HepG2 (cell line): ENCODE results near the gene OTOP2. TPM values are rescaled to one million over a fixed set of nuclear protein-coding genes. Genes with fewer than 3 reads are reported as not detected.

Experiments used
- EZH2 ChIP-seq: conservative IDR thresholded peaks from 2 replicates; pipeline ENCODE4 v1.6.1; 2012; ENCODE audit warnings: mild to moderate bottlenecking, low read depth, low read length, moderate library complexity
- FOSL1 ChIP-seq: sonication (generic); formaldehyde crosslinking; IDR thresholded peaks from 2 replicates; pipeline ENCODE4 v1.9.0; 2021; ENCODE audit warnings: missing genetic modification reagents, borderline replicate concordance
- HDAC2 ChIP-seq: sonication (generic); formaldehyde crosslinking; IDR thresholded peaks from 2 replicates; pipeline ENCODE4 v1.4.0; 2020; ENCODE audit warnings: missing genetic modification reagents
- LCORL ChIP-seq, 2 experiments: fragments of 450-650 bp in 1 of 2; sonication (generic) in 1 of 2; formaldehyde crosslinking in 1 of 2; IDR thresholded peaks; 2 replicates each; pipeline versions ENCODE4 v1.5.0 to v1.6.1; 2017 to 2020; ENCODE audit warnings: antibody characterized with exemption in 1 of 2, missing genetic modification reagents in 1 of 2
- PLRG1 ChIP-seq: fragments of 450-650 bp; conservative IDR thresholded peaks from 2 replicates; pipeline ENCODE4 v1.6.1; 2016
- RFX1 ChIP-seq: fragments of 450-650 bp; IDR thresholded peaks from 2 replicates; pipeline ENCODE4 v1.6.1; 2017
- SAP130 ChIP-seq: IDR thresholded peaks from 2 replicates; pipeline ENCODE4 v1.6.1; 2016; ENCODE audit warnings: low read depth
- SCMH1 ChIP-seq: sonication (generic); formaldehyde crosslinking; IDR thresholded peaks from 2 replicates; pipeline ENCODE4 v1.9.0; 2021; ENCODE audit warnings: missing genetic modification reagents, mild to moderate bottlenecking, borderline replicate concordance
- SNAPC4 ChIP-seq: sonication (generic); formaldehyde crosslinking; IDR thresholded peaks from 2 replicates; pipeline ENCODE4 v1.4.0; 2020; ENCODE audit warnings: mild to moderate bottlenecking, missing genetic modification reagents
- SP1 ChIP-seq, 2 experiments: fragments of 450-650 bp in 1 of 2; sonication (generic) in 1 of 2; formaldehyde crosslinking in 1 of 2; IDR thresholded peaks; 2 replicates each; pipeline versions ENCODE4 v1.4.0 to v1.6.1; 2016 to 2020; ENCODE audit warnings: missing genetic modification reagents in 1 of 2
- TRAFD1 ChIP-seq: sonication (generic); formaldehyde crosslinking; IDR thresholded peaks from 2 replicates; pipeline ENCODE4 v1.5.1; 2020; ENCODE audit warnings: missing genetic modification reagents, mild to moderate bottlenecking, borderline replicate concordance
- ZBTB26 ChIP-seq: IDR thresholded peaks from 2 replicates; pipeline ENCODE4 v1.6.1; 2016; ENCODE audit warnings: missing compliant biosample characterization, missing genetic modification reagents, borderline replicate concordance
- ZNF160 ChIP-seq: sonication (generic); formaldehyde crosslinking; IDR thresholded peaks from 2 replicates; pipeline ENCODE4 v1.8.0; 2022; ENCODE audit warnings: mild to moderate bottlenecking, inconsistent platforms, missing genetic modification reagents
- ZNF367 ChIP-seq: sonication (generic); formaldehyde crosslinking; IDR thresholded peaks from 2 replicates; pipeline ENCODE4 v1.4.0; 2020; ENCODE audit warnings: missing genetic modification reagents, borderline replicate concordance
- ZNF589 ChIP-seq: sonication (generic); formaldehyde crosslinking; conservative IDR thresholded peaks from 2 replicates; pipeline ENCODE4 v1.8.0; 2022; ENCODE audit warnings: mild to moderate bottlenecking, moderate library complexity, missing genetic modification reagents
- ZNF691 ChIP-seq: sonication (generic); formaldehyde crosslinking; IDR thresholded peaks from 2 replicates; pipeline ENCODE4 v1.4.0; 2020; ENCODE audit warnings: missing genetic modification reagents, low read depth, mild to moderate bottlenecking, borderline replicate concordance
- ZNF746 ChIP-seq: sonication (generic); formaldehyde crosslinking; IDR thresholded peaks from 2 replicates; pipeline ENCODE4 v1.8.0; 2022; ENCODE audit warnings: mild to moderate bottlenecking, missing genetic modification reagents
- ZSCAN5A ChIP-seq: sonication (generic); formaldehyde crosslinking; IDR thresholded peaks from 2 replicates; pipeline ENCODE4 v1.8.0; 2022; ENCODE audit warnings: mild to moderate bottlenecking, missing genetic modification reagents, borderline replicate concordance
- polyA plus RNA-seq, 8 experiments: library from polyadenylated mRNA; depleted of rRNA in 3 of 8; stranded (reverse) in 7 of 8; unstranded in 1 of 8; fragments of >200 nt; fragmentation: Illumina TruSeq in 4 of 8; extraction: Trizol in 4 of 8; gene quantifications; 2 replicates each; pipeline versions ENCODE4 v1.2.1 to v1.2.3, GENCODE V29; 2011 to 2016; ENCODE audit warnings: low read depth in 4 of 8, missing spikeins in 1 of 8, mixed read lengths in 1 of 8; ENCODE audit not compliant: insufficient read depth in 1 of 8
- total RNA-seq, 5 experiments: library from RNA; depleted of rRNA; stranded (reverse); fragments of >200 nt; fragmentation: Illumina TruSeq; extraction: Trizol; gene quantifications; 2 replicates each; pipeline ENCODE4 v1.2.3, GENCODE V29; 2016; ENCODE audit warnings: low read depth in 1 of 5

The OTOP2 gene
- total and polyA plus RNA-seq, 2 of the 13 experiments (the other 11 are each of a cell fraction or from before 2014, with no cell fraction given): not detected

- TF ChIP-seq SAP130: peak; percentile 57
- TF ChIP-seq EZH2: no peak
- peak; percentile 91 for TF ChIP-seq ZSCAN5A (CRISPR knock-in tag)
- TF ChIP-seq ZNF691 (CRISPR knock-in tag): no peak
- no peak for TF ChIP-seq SP1 (IDR thresholded peaks at IDR 0.05)
- TF ChIP-seq SP1 (CRISPR knock-in tag; IDR thresholded peaks at IDR 0.05): peak; percentile 71; the same call in 1 of the 2 replicates
- TF ChIP-seq HDAC2 (CRISPR knock-in tag): peak; percentile 83
- peak; percentile 72; the same call in 1 of the 2 replicates for TF ChIP-seq ZBTB26 (CRISPR knock-in tag)
- no peak for TF ChIP-seq LCORL (IDR thresholded peaks at IDR 0.05)
- peak; percentile 75; the same call in 1 of the 2 replicates for TF ChIP-seq LCORL (CRISPR knock-in tag; IDR thresholded peaks at IDR 0.05)
- no peak for TF ChIP-seq ZNF746 (CRISPR knock-in tag)
- no peak for TF ChIP-seq SNAPC4 (CRISPR knock-in tag)
- TF ChIP-seq ZNF589: 0 out of 2 replicates have a peak, but pooled peaks have one; percentile 71
- no peak for TF ChIP-seq ZNF367 (CRISPR knock-in tag)
- TF ChIP-seq PLRG1: no peak
- TF ChIP-seq TRAFD1 (CRISPR knock-in tag): no peak
- 0 out of 2 replicates have a peak, but pooled peaks have one; percentile 64 for TF ChIP-seq ZNF160 (CRISPR knock-in tag)
- no peak for TF ChIP-seq SCMH1 (CRISPR knock-in tag)
- no peak for TF ChIP-seq FOSL1 (CRISPR knock-in tag)
- no peak for TF ChIP-seq RFX1
Measured at GRCh38 chr17:74960570-74961342, 36.7 kb downstream of the OTOP2 start (continued).
